Activated B cell treated with CpG ODN at 0.5 μM for 24 hours (primary cell): ENCODE results near the gene ZNF189. TPM values are rescaled to one million over a fixed set of nuclear protein-coding genes. Genes with fewer than 3 reads are reported as not detected.

Source experiments
- ATAC-seq: fragments of 200-7000 bp; cut with Tn5 transposase; one replicate; pipeline ENCODE4 v1.10.0; 2021; ENCODE audit warnings: low read depth, mild to moderate bottlenecking, moderate library complexity
- CTCF ChIA-PET: fragments of 350-600 bp; sonication (Branson Sonifier 250); formaldehyde crosslinking; loops from one replicate; lab custom pipeline; 2021; ENCODE audit warnings: antibody characterized with exemption; lab: Charles Lee
- POLR2A ChIA-PET: fragments of 350-600 bp; sonication (Branson Sonifier 250); formaldehyde crosslinking; loops from one replicate; lab custom pipeline; 2021; ENCODE audit warnings: antibody characterized with exemption; lab: Charles Lee
- DNase-seq: peaks from one replicate; pipeline ENCODE4 v3.0.0; 2022
- H3K27ac Mint-ChIP-seq: one replicate; pipeline ENCODE4 v1.8.0; 2020; ENCODE audit warnings: mixed read lengths
- H3K27me3 Mint-ChIP-seq: one replicate; pipeline ENCODE4 v1.8.0; 2021; ENCODE audit warnings: mixed read lengths
- H3K36me3 Mint-ChIP-seq: one replicate; pipeline ENCODE4 v1.8.0; 2021; ENCODE audit warnings: low read depth, mixed read lengths
- H3K4me1 Mint-ChIP-seq: one replicate; pipeline ENCODE4 v1.8.0; 2021; ENCODE audit warnings: mixed read lengths
- H3K4me3 Mint-ChIP-seq: one replicate; pipeline ENCODE4 v1.8.0; 2020; ENCODE audit warnings: mild to moderate bottlenecking, mixed read lengths
- H3K9me3 Mint-ChIP-seq: one replicate; pipeline ENCODE4 v1.8.0; 2020; ENCODE audit warnings: mixed read lengths
- CTCF ChIP-seq: fragments of 200-600 bp; IDR thresholded peaks from one replicate; pipeline ENCODE4 v1.8.0; 2022; ENCODE audit warnings: antibody characterized with exemption, mild to moderate bottlenecking
- intact Hi-C: fragments of 100-400 bp; cut with micrococcal nuclease; formaldehyde crosslinking; loops from one replicate; pipeline ENCODE4 v1.15.1; 2024
- total RNA-seq: library from RNA; stranded (reverse); gene quantifications from 2 replicates; pipeline ENCODE4 v1.2.3, GENCODE V29; 2022

The ZNF189 gene
- 16.1 and 21.1 TPM in 2 replicates for total RNA-seq

- DNase-seq = peak; percentile 82
- intact Hi-C loops = loop anchor here (1.0 to 5.0 kb wide), 6 partner anchors 11 to 1576 kb away; partner anchors contain the start of genes ERP44, INVS, NR4A3 and RNF20
- Mint-ChIP-seq H3K4me1 (peaks cover 74% of the 10 kb centered on the region), H3K27me3 (no peaks in the 10 kb centered on the region), H3K4me3 (peak within 1 kb of the TSS; percentile 97), H3K36me3 (peaks cover 76% of the 10 kb centered on the region), H3K27ac (peak within 1 kb of the TSS; percentile 98), H3K9me3 (peaks cover 5% of the 10 kb centered on the region)
- POLR2A ChIA-PET = interaction anchor here (0.6 to 2.3 kb wide), 8 partner anchors 8 to 135 kb away, joined by 3 to 23 read pairs (median 5); partner anchors contain the start of gene RNF20
- CTCF ChIA-PET = interaction anchor here (1.0 to 1.4 kb wide), 2 partner anchors 9 to 132 kb away, joined by 3 read pairs; no protein-coding TSS in a partner anchor
- no peak for TF ChIP-seq CTCF
- ATAC-seq = peak; percentile 94
Measured at GRCh38 chr9:101398068-101398929, at the start of gene ZNF189, which contains the start of gene MRPL50. Gene ZNF189, plus strand, starts transcription at chr9:101398851. Its CDS starts 306 bp downstream, at chr9:101399157. Gene MRPL50, minus strand, starts transcription at chr9:101398618. Its CDS starts 26 bp downstream, at chr9:101398592.

GRCh38 chr9:101350285-101350684 lies 48.4 kb upstream of the ZNF189 start:
- Mint-ChIP-seq H3K36me3 (no peaks in the 10 kb centered on the region), H3K4me3 (no peak overlapping the region), H3K9me3 (no peaks in the 10 kb centered on the region), H3K27ac (no peak overlapping the region), H3K4me1 (no peaks in the 10 kb centered on the region), H3K27me3 (peaks cover 3% of the 10 kb centered on the region)
- ChIA-PET POLR2A (no interaction called here), CTCF (no interaction called here)
- no peak for DNase-seq
- TF ChIP-seq CTCF = no peak
- intact Hi-C loops = no loop called here
- ATAC-seq = no peak

DNA sequence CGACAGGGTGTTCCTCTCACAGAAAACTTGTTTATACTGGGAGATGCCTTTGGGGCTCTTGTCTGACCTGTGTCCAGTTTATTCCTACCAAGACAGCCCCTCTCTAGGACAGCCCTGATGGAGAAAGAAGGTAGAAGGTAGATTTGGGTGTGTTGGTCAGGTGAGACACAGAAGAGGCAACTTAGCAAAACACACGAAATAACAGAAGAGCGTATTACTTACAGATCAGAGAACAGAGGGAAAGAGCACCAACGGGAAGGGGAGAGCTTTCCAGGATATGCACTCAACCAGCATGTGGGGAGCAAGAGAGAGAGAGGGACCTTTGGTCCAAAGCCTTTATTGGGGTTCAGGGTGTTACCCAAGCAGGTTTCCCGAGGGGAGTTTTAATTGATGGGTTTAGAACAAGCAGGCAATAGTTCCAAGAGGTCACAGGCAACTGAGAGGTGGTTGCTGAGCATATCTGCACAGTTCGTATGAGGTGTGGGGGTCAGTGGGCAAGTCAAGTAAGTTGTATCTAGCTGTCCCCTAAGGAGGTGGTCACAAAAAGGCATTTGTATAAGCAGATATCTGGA lies 45.7 kb upstream of the ZNF189 start:
- no peak for TF ChIP-seq CTCF
- ATAC-seq (no peak), DNase-seq (no peak)
- no peaks in the 10 kb centered on the region for H3K27me3 Mint-ChIP-seq
- H3K4me3 Mint-ChIP-seq = no peak overlapping the region
- no peaks in the 10 kb centered on the region for H3K36me3 Mint-ChIP-seq
- no peak overlapping the region for H3K27ac Mint-ChIP-seq
- ChIA-PET POLR2A (no interaction called here), CTCF (no interaction called here)
- no peaks in the 10 kb centered on the region for H3K9me3 Mint-ChIP-seq
- H3K4me1 Mint-ChIP-seq = no peaks in the 10 kb centered on the region
- intact Hi-C loops = no loop called here

DNA sequence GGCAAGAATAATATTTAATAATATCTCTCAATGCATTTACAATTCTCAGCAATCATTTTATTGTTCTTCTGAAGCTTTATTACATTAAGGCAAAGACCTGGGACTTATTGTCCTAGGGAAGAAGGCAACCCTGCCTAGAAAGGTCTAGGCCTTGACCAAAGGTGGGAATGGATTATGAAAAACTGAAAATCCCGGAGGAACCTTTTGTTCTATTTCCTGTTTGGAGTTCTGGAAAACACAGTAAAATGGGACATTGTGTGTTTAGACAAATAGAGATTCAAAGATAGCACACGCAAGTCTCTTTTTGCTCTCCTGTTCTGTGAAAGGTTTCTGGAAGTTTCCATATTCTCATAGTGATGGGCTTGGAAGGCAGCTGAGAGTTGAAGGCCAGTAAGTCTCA lies 45.0 kb upstream of the ZNF189 start:
- intact Hi-C loops = no loop called here
- no peaks in the 10 kb centered on the region for H3K9me3 Mint-ChIP-seq
- no peaks in the 10 kb centered on the region for H3K36me3 Mint-ChIP-seq
- no peak for TF ChIP-seq CTCF
- CTCF ChIA-PET = no interaction called here
- no peaks in the 10 kb centered on the region for H3K27me3 Mint-ChIP-seq
- DNase-seq (no peak), ATAC-seq (no peak)
- H3K4me1 Mint-ChIP-seq = no peaks in the 10 kb centered on the region
- POLR2A ChIA-PET = no interaction called here
- no peak overlapping the region for H3K27ac Mint-ChIP-seq
- no peak overlapping the region for H3K4me3 Mint-ChIP-seq

DNA sequence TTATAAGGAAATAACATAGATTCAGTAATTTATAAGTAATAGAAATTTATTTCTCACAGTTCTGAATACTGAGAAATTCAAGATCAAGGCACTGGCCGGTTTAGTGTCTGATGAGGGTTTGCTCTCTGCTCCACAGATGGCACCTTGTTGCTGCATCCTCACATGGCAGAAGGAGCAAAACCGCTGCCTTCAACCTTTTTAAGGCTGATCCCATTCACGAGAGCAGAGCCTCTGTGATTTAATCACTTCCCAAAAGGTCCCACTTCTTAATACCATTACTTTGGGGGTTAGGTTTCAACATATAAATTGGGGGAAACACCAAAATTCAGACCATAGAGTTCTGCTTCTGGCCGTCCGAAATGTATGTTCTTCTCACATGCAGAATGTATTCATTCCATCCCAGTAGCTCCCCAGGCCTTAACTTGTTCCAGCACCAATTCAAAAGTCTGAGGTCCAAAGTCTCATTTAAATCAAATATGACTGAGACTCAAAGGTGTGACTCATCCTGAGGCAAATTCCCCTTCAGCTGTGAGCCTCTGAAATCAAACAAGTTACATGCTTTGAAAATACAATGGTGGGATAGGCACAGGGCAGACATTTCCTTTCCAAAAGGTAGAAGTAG lies 44.4 kb upstream of the ZNF189 start:
- POLR2A ChIA-PET = no interaction called here
- TF ChIP-seq CTCF = no peak
- Mint-ChIP-seq H3K36me3 (no peaks in the 10 kb centered on the region), H3K27me3 (no peaks in the 10 kb centered on the region), H3K9me3 (no peaks in the 10 kb centered on the region), H3K4me1 (no peaks in the 10 kb centered on the region), H3K4me3 (no peak overlapping the region), H3K27ac (no peak overlapping the region)
- ATAC-seq = no peak
- intact Hi-C loops = no loop called here
- CTCF ChIA-PET = no interaction called here
- DNase-seq = no peak
